SK-N-SH (cell line): ENCODE measurements around the gene MAPK4. TPM values are rescaled to one million over a fixed set of nuclear protein-coding genes. Genes with fewer than 3 reads are reported as not detected.

Source experiments
- CTCF ChIA-PET: fragments of 300-600, 350-600 bp; formaldehyde crosslinking; extraction: SDS; loops from one replicate; lab custom pipeline; 2021; lab: Yijun Ruan, JAX
- POLR2A ChIA-PET: fragments of 350-600 bp; sonication (Branson Sonifier 250); formaldehyde crosslinking; extraction: SDS; loops from one replicate; lab custom pipeline; 2020; ENCODE audit warnings: antibody characterized with exemption, inconsistent platforms; lab: Yijun Ruan, JAX
- DNase-seq: peaks from one replicate; pipeline ENCODE4 v3.0.0; 2012
- H2AFZ ChIP-seq: fragments of 200-600 bp; sonication (generic); 2 replicates; pipeline ENCODE4 v1.8.1; 2016; ENCODE audit warnings: antibody characterized with exemption, mild to moderate bottlenecking, low read depth
- H3F3A ChIP-seq: fragments of 200-600 bp; sonication (generic); replicated peaks from 2 replicates; pipeline ENCODE3; 2016; ENCODE audit warnings: antibody characterized with exemption, mild to moderate bottlenecking; ENCODE audit not compliant: insufficient read depth
- H3K27ac ChIP-seq, 2 experiments: fragments of 200-500 bp in 1 of 2; fragments of 200-600 bp in 1 of 2; sonication (Bioruptor generic) in 1 of 2; sonication (generic), shearing (Covaris generic) in 1 of 2; 2 replicates each; pipeline versions ENCODE4 v1.5.1 to v1.6.1; 2014 to 2016; ENCODE audit warnings: low read depth in 2 of 2, inconsistent platforms in 1 of 2, low read length in 1 of 2, mild to moderate bottlenecking in 1 of 2, mixed read lengths in 1 of 2
- H3K27me3 ChIP-seq: fragments of 200-600 bp; sonication (generic), shearing (Covaris generic); 2 replicates; pipeline ENCODE4 v1.6.1; 2016; ENCODE audit warnings: mixed run types; ENCODE audit not compliant: insufficient read depth
- H3K36me3 ChIP-seq, 2 experiments: fragments of 200-500 bp in 1 of 2; fragments of 200-600 bp in 1 of 2; sonication (Bioruptor generic) in 1 of 2; sonication (generic) in 1 of 2; replicated peaks in 1 of 2; 2 replicates each; pipeline versions ENCODE3 to v1.5.1; 2014 to 2016; ENCODE audit warnings: low read length in 1 of 2, mild to moderate bottlenecking in 1 of 2; ENCODE audit not compliant: insufficient read depth in 2 of 2, control insufficient read depth in 1 of 2
- H3K4me1 ChIP-seq, 2 experiments: fragments of 200-500 bp in 1 of 2; fragments of 200-600 bp in 1 of 2; sonication (Bioruptor generic) in 1 of 2; sonication (generic), shearing (Covaris generic) in 1 of 2; 2 replicates each; pipeline versions ENCODE4 v1.5.1 to v1.6.1; 2014 to 2016; ENCODE audit warnings: low read depth in 1 of 2, low read length in 1 of 2, mixed run types in 1 of 2; ENCODE audit not compliant: insufficient read depth in 2 of 2, control insufficient read depth in 1 of 2
- H3K4me2 ChIP-seq: fragments of 200-600 bp; sonication (generic), shearing (Covaris generic); 2 replicates; pipeline ENCODE4 v1.6.1; 2017; ENCODE audit warnings: mixed run types
- H3K4me3 ChIP-seq, 2 experiments: fragments of 200-500 bp in 1 of 2; fragments of 200-600 bp in 1 of 2; sonication (Bioruptor generic) in 1 of 2; sonication (generic), shearing (Covaris generic) in 1 of 2; 2 replicates each; pipeline versions ENCODE4 v1.5.1 to v1.8.1; 2014 to 2016; ENCODE audit warnings: low read depth in 2 of 2, inconsistent platforms in 1 of 2, low read length in 1 of 2, mild to moderate bottlenecking in 1 of 2, mixed read lengths in 1 of 2, moderate library complexity in 1 of 2
- H3K79me2 ChIP-seq: fragments of 200-600 bp; sonication (generic); 2 replicates; pipeline ENCODE4 v1.8.1; 2017; ENCODE audit warnings: mild to moderate bottlenecking; ENCODE audit not compliant: insufficient read depth
- H3K9ac ChIP-seq: fragments of 200-600 bp; sonication (generic); 2 replicates; pipeline ENCODE4 v1.6.1; 2017; ENCODE audit warnings: mixed run types
- H3K9me2 ChIP-seq: fragments of 200-600 bp; sonication (generic); 2 replicates; pipeline ENCODE4 v1.6.1; 2017; ENCODE audit warnings: mixed run types
- H3K9me3 ChIP-seq: fragments of 200-600 bp; sonication (generic); 2 replicates; pipeline ENCODE4 v1.6.1; 2017; ENCODE audit warnings: mixed run types, mild to moderate bottlenecking, moderate library complexity
- H4K20me1 ChIP-seq: fragments of 200-600 bp; sonication (generic); 2 replicates; pipeline ENCODE4 v1.6.1; 2017; ENCODE audit warnings: mild to moderate bottlenecking, mixed run types; ENCODE audit not compliant: insufficient read depth
- CHD2 ChIP-seq: fragments of 150-350 bp; IDR thresholded peaks from 2 replicates; pipeline ENCODE4 v1.6.1; 2018; ENCODE audit warnings: low read length; ENCODE audit not compliant: partially characterized antibody
- ELF1 ChIP-seq: IDR thresholded peaks from 2 replicates; pipeline ENCODE4 v1.4.0; 2012
- FOSL2 ChIP-seq: IDR thresholded peaks from 2 replicates; pipeline ENCODE4 v1.4.0; 2012; ENCODE audit warnings: low read depth, mild to moderate bottlenecking, moderate library complexity, borderline replicate concordance
- FOXJ3 ChIP-seq: sonication (generic); formaldehyde crosslinking; IDR thresholded peaks from 2 replicates; pipeline ENCODE4 v1.5.1; 2020; ENCODE audit warnings: mild to moderate bottlenecking, missing genetic modification reagents
- FOXM1 ChIP-seq: IDR thresholded peaks from 2 replicates; pipeline ENCODE4 v1.4.0; 2012; ENCODE audit warnings: low read depth, mild to moderate bottlenecking
- GABPA ChIP-seq: IDR thresholded peaks from 2 replicates; pipeline ENCODE4 v1.4.0; 2012; ENCODE audit warnings: low read depth, mild to moderate bottlenecking
- MXI1 ChIP-seq: IDR thresholded peaks from 2 replicates; pipeline ENCODE4 v1.6.1; 2012; ENCODE audit warnings: mild to moderate bottlenecking, low read depth, low read length, improper control_type of control experiment
- NFIC ChIP-seq: IDR thresholded peaks from 2 replicates; pipeline ENCODE4 v1.4.0; 2012; ENCODE audit warnings: borderline replicate concordance
- NRF1 ChIP-seq: IDR thresholded peaks from 2 replicates; pipeline ENCODE4 v1.6.1; 2012; ENCODE audit warnings: low read depth, mild to moderate bottlenecking, low read length
- POLR2AphosphoS5 ChIP-seq: IDR thresholded peaks from 2 replicates; pipeline ENCODE4 v1.6.1; 2012; ENCODE audit warnings: low read depth, low read length
- RAD21 ChIP-seq: IDR thresholded peaks from 2 replicates; pipeline ENCODE4 v1.6.1; 2012; ENCODE audit warnings: mild to moderate bottlenecking, low read length
- RCOR1 ChIP-seq: fragments of 150-350 bp; IDR thresholded peaks from 2 replicates; pipeline ENCODE4 v1.6.1; 2017; ENCODE audit warnings: antibody characterized with exemption, low read length
- SIN3A ChIP-seq: IDR thresholded peaks from 2 replicates; pipeline ENCODE4 v1.6.1; 2012; ENCODE audit warnings: low read depth, mild to moderate bottlenecking, low read length, moderate library complexity, borderline replicate concordance
- TCF12 ChIP-seq: IDR thresholded peaks from 2 replicates; pipeline ENCODE4 v1.4.0; 2012
- USF2 ChIP-seq: fragments of 150-350 bp; IDR thresholded peaks from 2 replicates; pipeline ENCODE4 v1.6.1; 2017; ENCODE audit warnings: antibody characterized with exemption, low read length, low read depth, borderline replicate concordance
- YY1 ChIP-seq: IDR thresholded peaks from 2 replicates; pipeline ENCODE4 v1.4.0; 2012; ENCODE audit warnings: low read depth, mild to moderate bottlenecking
- WGBS: methylation state at CpG from one replicate; pipeline ENCODE4 v1.1.6; 2017; ENCODE audit warnings: low lambda C conversion rate; 5-methylcytosine and 5-hydroxymethylcytosine counted together
- polyA plus RNA-seq, 3 experiments: library from polyadenylated mRNA; depleted of rRNA; stranded (reverse); fragments of >200 nt; gene quantifications; 2 replicates each; pipeline ENCODE4 v1.2.3, GENCODE V29; 2012
- TF ChIP-seq, protein P1 (sequence below): IDR thresholded peaks from 2 replicates; pipeline ENCODE4 v1.4.0; 2012; ENCODE audit warnings: low read depth, borderline replicate concordance
- TF ChIP-seq, protein P2 (sequence below): fragments of 200-600 bp; sonication (generic); IDR thresholded peaks from 2 replicates; pipeline ENCODE4 v1.6.1; 2017; ENCODE audit warnings: antibody characterized with exemption, mild to moderate bottlenecking, moderate library complexity
- TF ChIP-seq, protein P3 (sequence below): fragments of 150-350 bp; IDR thresholded peaks from 2 replicates; pipeline ENCODE4 v1.6.1; 2016; ENCODE audit warnings: mild to moderate bottlenecking, low read depth, low read length
- TF ChIP-seq, protein P4 (sequence below): IDR thresholded peaks from 2 replicates; pipeline ENCODE4; 2012

The MAPK4 gene
- polyA plus RNA-seq, 1 of the 3 experiments (the other 2 are of a cell fraction): 0.02 TPM

- CTCF ChIA-PET: no interaction called here
These were observed 89.9 kb downstream of the MAPK4 start for GRCh38 chr18:50649821-50650220.

More at GRCh38 chr18:50649821-50650220, 89.9 kb downstream of the MAPK4 start:
- TF ChIP-seq, protein P1, sequence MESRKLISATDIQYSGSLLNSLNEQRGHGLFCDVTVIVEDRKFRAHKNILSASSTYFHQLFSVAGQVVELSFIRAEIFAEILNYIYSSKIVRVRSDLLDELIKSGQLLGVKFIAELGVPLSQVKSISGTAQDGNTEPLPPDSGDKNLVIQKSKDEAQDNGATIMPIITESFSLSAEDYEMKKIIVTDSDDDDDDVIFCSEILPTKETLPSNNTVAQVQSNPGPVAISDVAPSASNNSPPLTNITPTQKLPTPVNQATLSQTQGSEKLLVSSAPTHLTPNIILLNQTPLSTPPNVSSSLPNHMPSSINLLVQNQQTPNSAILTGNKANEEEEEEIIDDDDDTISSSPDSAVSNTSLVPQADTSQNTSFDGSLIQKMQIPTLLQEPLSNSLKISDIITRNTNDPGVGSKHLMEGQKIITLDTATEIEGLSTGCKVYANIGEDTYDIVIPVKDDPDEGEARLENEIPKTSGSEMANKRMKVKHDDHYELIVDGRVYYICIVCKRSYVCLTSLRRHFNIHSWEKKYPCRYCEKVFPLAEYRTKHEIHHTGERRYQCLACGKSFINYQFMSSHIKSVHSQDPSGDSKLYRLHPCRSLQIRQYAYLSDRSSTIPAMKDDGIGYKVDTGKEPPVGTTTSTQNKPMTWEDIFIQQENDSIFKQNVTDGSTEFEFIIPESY: no peak
- no peak for TF ChIP-seq FOXM1
- TF ChIP-seq TCF12: no peak
- TF ChIP-seq YY1: no peak
- TF ChIP-seq FOXJ3 (CRISPR knock-in tag): no peak
- no peak for TF ChIP-seq ELF1
- no peak for TF ChIP-seq GABPA
- TF ChIP-seq, protein P2, sequence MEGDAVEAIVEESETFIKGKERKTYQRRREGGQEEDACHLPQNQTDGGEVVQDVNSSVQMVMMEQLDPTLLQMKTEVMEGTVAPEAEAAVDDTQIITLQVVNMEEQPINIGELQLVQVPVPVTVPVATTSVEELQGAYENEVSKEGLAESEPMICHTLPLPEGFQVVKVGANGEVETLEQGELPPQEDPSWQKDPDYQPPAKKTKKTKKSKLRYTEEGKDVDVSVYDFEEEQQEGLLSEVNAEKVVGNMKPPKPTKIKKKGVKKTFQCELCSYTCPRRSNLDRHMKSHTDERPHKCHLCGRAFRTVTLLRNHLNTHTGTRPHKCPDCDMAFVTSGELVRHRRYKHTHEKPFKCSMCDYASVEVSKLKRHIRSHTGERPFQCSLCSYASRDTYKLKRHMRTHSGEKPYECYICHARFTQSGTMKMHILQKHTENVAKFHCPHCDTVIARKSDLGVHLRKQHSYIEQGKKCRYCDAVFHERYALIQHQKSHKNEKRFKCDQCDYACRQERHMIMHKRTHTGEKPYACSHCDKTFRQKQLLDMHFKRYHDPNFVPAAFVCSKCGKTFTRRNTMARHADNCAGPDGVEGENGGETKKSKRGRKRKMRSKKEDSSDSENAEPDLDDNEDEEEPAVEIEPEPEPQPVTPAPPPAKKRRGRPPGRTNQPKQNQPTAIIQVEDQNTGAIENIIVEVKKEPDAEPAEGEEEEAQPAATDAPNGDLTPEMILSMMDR: no peak
- TF ChIP-seq, protein P3, sequence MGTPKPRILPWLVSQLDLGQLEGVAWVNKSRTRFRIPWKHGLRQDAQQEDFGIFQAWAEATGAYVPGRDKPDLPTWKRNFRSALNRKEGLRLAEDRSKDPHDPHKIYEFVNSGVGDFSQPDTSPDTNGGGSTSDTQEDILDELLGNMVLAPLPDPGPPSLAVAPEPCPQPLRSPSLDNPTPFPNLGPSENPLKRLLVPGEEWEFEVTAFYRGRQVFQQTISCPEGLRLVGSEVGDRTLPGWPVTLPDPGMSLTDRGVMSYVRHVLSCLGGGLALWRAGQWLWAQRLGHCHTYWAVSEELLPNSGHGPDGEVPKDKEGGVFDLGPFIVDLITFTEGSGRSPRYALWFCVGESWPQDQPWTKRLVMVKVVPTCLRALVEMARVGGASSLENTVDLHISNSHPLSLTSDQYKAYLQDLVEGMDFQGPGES: no peak
- TF ChIP-seq MXI1: no peak
- no peak for TF ChIP-seq RCOR1
- TF ChIP-seq SIN3A: no peak
- no peak for TF ChIP-seq POLR2AphosphoS5
- TF ChIP-seq, protein P4, sequence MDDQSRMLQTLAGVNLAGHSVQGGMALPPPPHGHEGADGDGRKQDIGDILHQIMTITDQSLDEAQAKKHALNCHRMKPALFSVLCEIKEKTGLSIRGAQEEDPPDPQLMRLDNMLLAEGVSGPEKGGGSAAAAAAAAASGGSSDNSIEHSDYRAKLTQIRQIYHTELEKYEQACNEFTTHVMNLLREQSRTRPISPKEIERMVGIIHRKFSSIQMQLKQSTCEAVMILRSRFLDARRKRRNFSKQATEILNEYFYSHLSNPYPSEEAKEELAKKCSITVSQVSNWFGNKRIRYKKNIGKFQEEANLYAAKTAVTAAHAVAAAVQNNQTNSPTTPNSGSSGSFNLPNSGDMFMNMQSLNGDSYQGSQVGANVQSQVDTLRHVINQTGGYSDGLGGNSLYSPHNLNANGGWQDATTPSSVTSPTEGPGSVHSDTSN: no peak
- no peak for TF ChIP-seq CHD2
- no peak for TF ChIP-seq NRF1
- TF ChIP-seq NFIC: no peak
- TF ChIP-seq USF2: no peak
- no peak for TF ChIP-seq RAD21
- no peak for TF ChIP-seq FOSL2
- DNase-seq: no peak
- Histone ChIP-seq H2AFZ (no peak overlapping the region), H3K27me3 (no peaks in the 10 kb centered on the region), H3K27ac (no peak overlapping the region), H3K4me1 (no peaks in the 10 kb centered on the region; a peak in 1 of 4 replicates), H3F3A (no peaks in the 10 kb centered on the region), H4K20me1 (no peaks in the 10 kb centered on the region), H3K4me3 (no peak overlapping the region), H3K9me3 (no peaks in the 10 kb centered on the region), H3K9ac (no peak overlapping the region), H3K9me2 (no peaks in the 10 kb centered on the region), H3K36me3 (no peaks in the 10 kb centered on the region), H3K4me2 (no peak overlapping the region), H3K79me2 (no peaks in the 10 kb centered on the region)
- WGBS: 43% methylated on average over 2 of the region's 4 CpGs
- POLR2A ChIA-PET: no interaction called here
